ENCODE results near the gene NDST1.

Gene NDST1

DNA sequence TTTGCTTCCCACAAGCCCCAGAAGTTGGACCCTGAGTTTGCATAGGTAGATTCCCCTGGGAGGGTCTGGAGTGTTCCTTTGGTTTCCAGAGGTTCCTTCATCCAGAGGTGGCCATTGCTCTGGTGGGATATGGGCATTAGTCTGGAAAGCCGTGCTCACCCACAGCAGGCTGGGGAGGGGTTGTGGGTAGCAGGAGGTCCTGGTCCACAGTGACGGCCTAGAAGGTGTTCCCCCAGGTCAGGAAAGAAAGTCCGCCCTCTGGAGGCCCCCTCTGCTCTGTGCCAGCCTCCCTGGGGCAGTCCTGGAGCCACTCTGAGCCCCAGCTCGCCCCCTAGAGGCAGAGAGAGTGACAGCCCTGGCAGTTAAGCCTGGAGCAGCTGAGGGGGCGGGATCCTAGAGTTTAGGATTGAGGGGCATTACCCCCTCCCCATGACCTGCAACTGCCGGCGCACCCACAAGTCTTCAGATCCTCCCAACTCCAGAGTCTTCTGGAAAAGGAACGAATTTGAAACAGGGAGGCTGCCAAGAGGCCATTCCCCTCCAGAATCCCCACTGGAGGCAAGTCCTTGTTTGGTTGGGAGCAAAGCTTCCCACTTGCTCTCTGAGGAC, 36.8 kb downstream of the NDST1 start:
- DNase-seq (ENCODE audit: low read depth), result no peak

- no peak for DNase-seq (ENCODE audit: low read depth)
These were observed 37.3 kb downstream of the NDST1 start for GRCh38 chr5:150545246-150545645.

DNA sequence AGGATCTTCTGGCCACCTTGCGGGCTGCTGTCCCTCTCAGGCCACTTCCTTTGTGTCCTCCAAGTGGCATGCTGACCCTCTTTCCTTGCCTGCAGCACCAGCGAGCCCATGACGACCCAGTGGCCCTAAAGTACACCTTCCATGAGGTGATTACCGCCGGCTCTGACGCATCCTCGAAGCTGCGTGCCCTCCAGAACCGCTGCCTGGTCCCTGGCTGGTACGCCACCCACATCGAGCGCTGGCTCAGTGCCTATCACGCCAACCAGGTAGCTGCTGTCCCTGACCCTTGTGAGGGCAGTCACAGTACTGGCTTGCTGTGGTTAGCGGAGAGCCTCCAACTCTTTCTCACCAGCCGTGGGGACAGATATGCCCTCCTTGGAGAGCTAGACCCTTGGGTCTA, 40.2 kb downstream of the NDST1 start:
- no peak for DNase-seq (ENCODE audit: low read depth)

GRCh38 chr5:150549735-150550134, 41.8 kb downstream of the NDST1 start:
- no peak for DNase-seq (ENCODE audit: low read depth)

- DNase-seq (ENCODE audit: low read depth), result no peak
These were observed 42.4 kb downstream of the NDST1 start for GRCh38 chr5:150550286-150550685.

DNA sequence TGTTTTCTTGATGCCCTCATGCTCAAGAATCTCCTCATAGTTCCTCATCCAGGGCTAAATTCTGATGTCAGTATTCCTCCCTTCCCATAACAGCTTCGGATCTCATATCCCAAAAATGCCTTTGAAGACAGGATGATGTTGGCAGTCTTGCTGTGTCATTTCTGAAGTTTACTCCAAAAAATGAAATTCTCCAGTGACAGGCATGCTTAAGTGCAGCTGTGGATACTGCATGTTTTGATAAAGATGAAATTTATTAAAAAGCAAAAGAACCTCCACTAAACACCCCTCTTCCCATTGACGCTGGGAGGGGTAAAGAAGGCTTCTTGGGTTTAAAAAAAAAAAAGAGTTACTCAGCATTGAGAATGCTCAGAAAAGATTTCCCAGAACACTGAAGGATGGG, 43.1 kb downstream of the NDST1 start:
- DNase-seq (ENCODE audit: low read depth), result no peak

DNA sequence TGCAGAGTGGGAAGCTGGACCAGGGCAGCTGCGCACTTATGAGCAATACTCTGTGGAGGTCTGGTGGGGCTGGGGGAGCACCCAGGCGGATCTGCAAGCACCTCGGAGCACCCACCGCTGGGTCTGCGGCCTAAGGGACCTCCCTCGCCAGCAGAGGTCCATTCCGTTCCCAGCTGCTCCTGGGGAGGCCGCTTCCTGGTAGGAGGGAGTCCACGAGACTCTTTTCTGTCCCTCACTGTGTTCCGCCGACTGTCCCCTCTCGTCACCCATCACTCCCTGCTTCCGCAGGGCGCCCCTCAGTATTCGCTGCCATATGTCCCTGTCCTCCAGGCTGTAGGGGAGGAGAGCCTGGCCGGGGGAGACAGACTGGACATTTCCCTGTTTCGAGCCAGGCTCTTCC, 45.5 kb downstream of the NDST1 start:
- no peak for DNase-seq (ENCODE audit: low read depth)

DNA sequence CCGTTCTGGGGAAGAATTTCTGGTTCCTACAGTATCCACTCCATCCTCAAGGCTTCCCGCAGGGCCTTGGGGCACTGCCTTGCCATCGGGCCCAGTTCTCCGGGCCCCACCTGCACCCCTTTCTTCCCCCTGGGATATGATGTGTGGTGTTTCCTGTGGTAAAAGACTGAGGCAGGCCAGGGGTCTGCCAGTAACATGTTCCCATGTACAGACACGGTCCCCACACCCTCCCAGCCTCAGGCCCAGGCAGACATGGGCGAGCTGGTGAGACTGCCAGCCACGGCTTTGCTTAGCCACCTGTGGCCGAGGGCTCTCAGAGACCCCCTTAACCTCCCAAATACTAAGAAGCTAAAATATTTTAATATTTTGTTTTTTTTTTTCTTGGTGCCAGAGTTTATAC, 46.0 kb downstream of the NDST1 start:
- DNase-seq (ENCODE audit: low read depth), result no peak

DNA sequence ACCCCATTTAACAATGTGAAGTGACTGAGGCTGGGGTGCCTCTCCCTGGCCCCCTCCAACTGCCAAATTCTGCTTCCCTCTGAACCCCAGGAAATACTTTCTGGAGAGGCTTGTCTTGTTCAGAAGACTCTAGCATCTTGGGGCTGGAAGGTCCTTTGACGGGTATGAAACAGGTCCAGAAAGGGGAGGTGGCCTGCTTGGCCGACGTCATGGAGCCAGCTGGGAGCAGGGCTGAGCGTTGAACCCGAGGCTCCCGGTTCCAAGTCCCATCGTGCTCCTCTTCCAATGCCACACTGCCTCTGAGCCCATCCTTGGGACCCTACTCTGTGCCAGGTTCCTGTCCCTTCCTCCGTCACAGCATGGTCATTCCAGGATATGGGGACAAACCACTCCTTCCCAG, 46.9 kb downstream of the NDST1 start:
- no peak for DNase-seq (ENCODE audit: low read depth)

GRCh38 chr5:150556106-150556505, 48.2 kb downstream of the NDST1 start:
- DNase-seq (ENCODE audit: low read depth), result no peak

- no peak for DNase-seq (ENCODE audit: low read depth)
These were observed 49.1 kb downstream of the NDST1 start for GRCh38 chr5:150556859-150557508.

DNA sequence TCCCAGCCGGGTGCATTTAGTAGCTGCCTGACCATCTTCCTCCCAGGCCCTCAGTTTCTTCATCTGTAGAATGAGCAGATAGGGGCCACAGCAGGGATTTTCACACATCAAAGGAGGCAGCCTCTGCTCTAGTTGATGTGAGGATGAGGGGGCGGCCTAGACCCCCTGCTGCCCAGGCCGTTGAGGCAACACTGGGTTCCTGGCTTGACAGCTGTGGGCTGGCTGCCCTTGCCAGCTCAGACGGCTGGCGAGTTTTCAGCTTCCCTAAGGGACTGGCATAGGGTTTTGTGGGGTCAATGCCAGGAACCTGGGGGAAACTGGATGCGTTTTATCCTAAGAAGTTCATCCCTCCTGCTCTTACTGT, 49.6 kb downstream of the NDST1 start:
- DNase-seq (ENCODE audit: low read depth), result no peak

DNA sequence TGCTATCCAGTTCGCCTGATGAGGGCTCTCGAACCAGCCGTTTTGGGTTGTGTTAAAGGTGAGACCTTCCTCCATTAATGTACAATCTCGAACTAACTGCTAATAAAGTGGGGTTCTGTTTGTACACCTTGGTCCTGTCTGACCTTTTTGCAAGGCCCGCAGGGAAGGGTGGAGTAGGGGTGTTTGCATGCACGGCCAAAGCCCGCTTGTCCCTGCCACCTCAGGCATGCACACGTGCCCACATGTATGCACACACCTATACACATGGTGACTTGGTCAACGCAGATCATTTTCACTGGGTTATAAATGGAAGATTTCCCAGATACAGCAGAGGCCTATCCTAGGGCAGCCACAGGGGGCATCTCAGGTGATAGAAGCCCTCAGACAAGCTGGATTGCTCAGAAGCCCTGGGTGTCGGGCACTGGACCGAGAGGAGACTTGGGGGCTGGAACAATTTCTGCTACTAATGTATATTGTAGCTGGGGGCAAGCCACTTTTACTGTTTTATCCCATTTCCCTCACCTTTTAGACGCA, 50.2 kb downstream of the NDST1 start:
- no peak for DNase-seq (ENCODE audit: low read depth)

DNA sequence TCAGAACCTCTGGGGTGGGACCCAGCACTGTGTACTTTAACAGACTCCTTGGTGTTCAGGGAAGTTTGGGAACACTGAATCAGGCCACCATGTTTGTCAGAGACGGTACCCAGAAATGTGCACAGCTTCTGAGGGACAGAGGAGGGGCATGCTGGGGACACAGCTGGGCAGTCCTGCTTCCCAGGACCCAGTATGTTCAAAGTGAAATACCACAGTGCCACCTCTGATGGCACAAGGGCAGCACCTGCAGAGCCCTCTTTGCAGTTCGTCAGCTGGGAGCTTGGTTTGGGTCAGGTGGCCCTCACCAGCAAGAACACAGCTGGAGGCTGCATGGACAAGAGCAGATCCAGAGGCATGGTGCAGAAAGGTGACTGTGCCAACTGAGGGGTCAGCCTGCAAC, 51.2 kb downstream of the NDST1 start:
- no peak for DNase-seq (ENCODE audit: low read depth)

DNA sequence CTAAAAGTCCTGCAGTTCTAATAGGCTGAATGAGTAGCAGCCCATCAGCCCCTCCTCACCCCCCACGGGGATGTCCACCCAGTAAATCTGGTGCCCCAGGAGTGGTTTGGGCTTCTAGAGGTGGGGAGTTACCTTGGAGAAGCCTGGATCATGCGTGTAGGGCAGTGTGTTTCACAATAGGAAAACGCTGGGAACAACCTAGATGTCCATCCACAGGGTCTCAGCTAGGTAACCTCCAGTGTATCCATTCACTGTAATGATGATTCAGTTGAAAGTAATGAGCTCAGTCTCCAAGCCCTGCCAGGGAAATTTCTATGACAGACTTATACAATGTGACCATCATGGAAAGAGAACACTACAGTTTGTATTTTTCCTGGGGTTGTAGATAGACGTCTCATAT, 51.8 kb downstream of the NDST1 start:
- no peak for DNase-seq (ENCODE audit: low read depth)

DNA sequence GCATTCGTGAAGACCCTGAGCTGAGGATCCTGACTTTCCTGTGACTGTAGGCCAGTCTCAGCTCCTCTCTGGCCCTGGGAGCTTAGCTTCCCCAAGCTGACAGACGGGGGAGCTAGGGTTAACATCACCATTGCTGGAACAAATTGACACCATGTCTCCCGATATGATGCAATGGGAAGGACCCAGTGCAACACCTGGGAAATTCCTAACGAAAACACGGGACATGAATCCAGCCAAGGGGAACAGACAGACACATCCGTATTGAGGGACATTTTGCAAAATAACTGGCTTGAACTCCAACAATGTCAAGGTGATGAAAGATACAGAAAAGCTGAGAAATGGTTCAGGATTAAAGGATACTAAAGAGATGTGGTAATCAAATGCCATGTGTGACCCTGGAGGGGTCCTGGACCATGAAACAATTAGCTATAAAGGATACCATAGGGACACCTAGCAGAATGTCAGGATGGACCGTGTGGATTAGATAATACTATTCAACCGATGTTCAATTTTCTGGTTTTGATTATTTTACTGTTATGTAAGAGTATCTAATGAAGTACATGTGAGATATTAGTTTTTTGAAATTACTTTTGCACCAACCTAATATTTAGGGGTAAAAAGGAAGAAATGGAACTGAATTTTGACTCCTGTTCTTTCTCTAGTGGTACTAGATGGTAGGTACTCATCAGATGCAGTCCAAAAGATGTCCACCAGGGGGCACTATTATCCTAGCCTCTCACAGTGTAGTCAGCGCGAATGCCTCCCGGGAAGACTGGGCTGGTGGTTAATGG, 52.7 kb downstream of the NDST1 start:
- DNase-seq (ENCODE audit: low read depth), result no peak

DNA sequence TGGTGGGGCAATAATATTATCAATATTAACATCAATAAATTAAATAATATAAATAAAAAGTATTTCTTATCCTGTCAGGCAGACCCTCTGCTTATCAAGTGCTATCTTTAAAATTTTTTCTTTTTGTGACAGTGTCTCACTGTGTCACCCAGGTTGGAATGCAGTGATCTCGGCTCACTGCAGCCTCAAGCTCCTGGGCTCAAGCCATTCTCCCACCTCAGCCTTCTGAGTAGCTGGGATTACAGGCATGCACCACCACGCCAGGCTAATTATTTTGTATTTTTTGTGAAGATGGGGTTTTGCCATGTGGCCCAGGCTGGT, 53.2 kb downstream of the NDST1 start:
- no peak for DNase-seq (ENCODE audit: low read depth)

- no peak for DNase-seq (ENCODE audit: low read depth)
These were observed 53.8 kb downstream of the NDST1 start for GRCh38 chr5:150561571-150562275.

- no peak for DNase-seq (ENCODE audit: low read depth)
These were observed 54.9 kb downstream of the NDST1 start for GRCh38 chr5:150562832-150563231.

- DNase-seq (ENCODE audit: low read depth), result no peak
These were observed 57.9 kb downstream of the NDST1 start for GRCh38 chr5:150565868-150566267.

- no peak for DNase-seq (ENCODE audit: low read depth)
These were observed 59.2 kb downstream of the NDST1 start for GRCh38 chr5:150567031-150567717.

DNA sequence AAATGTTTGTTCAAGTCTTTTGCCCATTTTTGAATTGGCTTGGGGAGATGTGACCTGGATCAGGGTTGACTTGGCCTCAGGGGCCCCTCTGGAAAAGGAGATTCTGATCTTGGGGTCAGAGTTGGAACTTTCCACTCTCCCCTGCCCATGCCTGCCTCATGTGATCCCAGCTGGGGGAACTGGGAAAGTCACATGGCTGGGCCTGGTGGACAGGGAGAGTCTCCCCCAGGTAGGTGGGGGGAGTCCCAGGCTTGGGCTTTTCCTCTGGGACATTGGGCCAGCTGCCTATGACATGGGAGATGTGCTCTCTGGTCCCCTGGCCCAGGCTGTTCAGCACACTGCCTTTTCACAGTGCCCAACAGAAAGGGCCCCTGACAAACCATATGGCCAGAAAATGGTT, 60.7 kb downstream of the NDST1 start:
- DNase-seq (ENCODE audit: low read depth), result no peak
